ENCODE measurements around the gene TSBP1.

The TSBP1 gene

GRCh38 chr6:32371803-32372202 lies at the start of gene TSBP1:
TSS of gene TSBP1 (minus strand) at chr6:32371903. CDS start at chr6:32371706, 197 bp downstream.
- DNase-seq: no peak
- Histone ChIP-seq H3K4me3 (ENCODE audit: low read length) (no peak within 1 kb of the TSS), H3K9ac (ENCODE audit: low read length) (no peak within 1 kb of the TSS), H3K36me3 (replicated peaks; ENCODE audit: insufficient read depth, low read length) (no peaks in the 10 kb centered on the region), H3K4me1 (ENCODE audit: low read length) (no peaks in the 10 kb centered on the region), H2AFZ (ENCODE audit: low read length) (no peak within 1 kb of the TSS), H3K9me2 (replicated peaks; ENCODE audit: insufficient read depth, low read length) (no peaks in the 10 kb centered on the region), H3K27me3 (replicated peaks; ENCODE audit: insufficient read depth, low read length) (no peaks in the 10 kb centered on the region), H3K4me2 (ENCODE audit: low read depth, low read length) (no peak within 1 kb of the TSS), H4K20me1 (ENCODE audit: insufficient read depth, low read length) (no peaks in the 10 kb centered on the region), H3F3A (ENCODE audit: insufficient read depth, low read length) (no peaks in the 10 kb centered on the region), H3K27ac (ENCODE audit: low read length) (no peak within 1 kb of the TSS), H3K79me2 (ENCODE audit: low read length) (no peaks in the 10 kb centered on the region), H3K9me3 (replicated peaks; ENCODE audit: insufficient read depth, low read length) (no peaks in the 10 kb centered on the region)
- no peak for TF ChIP-seq EZH2phosphoT487 (IDR thresholded peaks at IDR 0.05; ENCODE audit: low read length)
- no peak for TF ChIP-seq EZH2 (optimal IDR thresholded peaks at IDR 0.05; ENCODE audit: low read depth, low read length)
- no peak for TF ChIP-seq CTCF (IDR thresholded peaks at IDR 0.05; ENCODE audit: low read length)

GRCh38 chr6:32416036-32416435 lies 44.3 kb upstream of the TSBP1 start:
- Histone ChIP-seq H3K79me2 (ENCODE audit: low read length) (no peaks in the 10 kb centered on the region), H3K27ac (ENCODE audit: low read length) (no peak overlapping the region), H3K4me3 (ENCODE audit: low read length) (no peak overlapping the region), H3K36me3 (replicated peaks; ENCODE audit: insufficient read depth, low read length) (no peaks in the 10 kb centered on the region), H3K9me3 (replicated peaks; ENCODE audit: insufficient read depth, low read length) (no peaks in the 10 kb centered on the region), H4K20me1 (ENCODE audit: insufficient read depth, low read length) (no peaks in the 10 kb centered on the region), H2AFZ (ENCODE audit: low read length) (no peak overlapping the region), H3K9ac (ENCODE audit: low read length) (no peak overlapping the region), H3K4me2 (ENCODE audit: low read depth, low read length) (peak overlapping the region; percentile 59; the same call in 1 of the 2 replicates), H3F3A (ENCODE audit: insufficient read depth, low read length) (no peaks in the 10 kb centered on the region), H3K4me1 (ENCODE audit: low read length) (no peaks in the 10 kb centered on the region), H3K27me3 (replicated peaks; ENCODE audit: insufficient read depth, low read length) (peaks cover 15% of the 10 kb centered on the region), H3K9me2 (replicated peaks; ENCODE audit: insufficient read depth, low read length) (no peaks in the 10 kb centered on the region)
- TF ChIP-seq EZH2 (optimal IDR thresholded peaks at IDR 0.05; ENCODE audit: low read depth, low read length) (no peak), EZH2phosphoT487 (IDR thresholded peaks at IDR 0.05; ENCODE audit: low read length) (no peak), CTCF (IDR thresholded peaks at IDR 0.05; ENCODE audit: low read length) (no peak)
- no peak for DNase-seq

- Histone ChIP-seq H3K36me3 (replicated peaks; ENCODE audit: insufficient read depth, low read length) (no peaks in the 10 kb centered on the region), H3K79me2 (ENCODE audit: low read length) (no peaks in the 10 kb centered on the region), H3K9ac (ENCODE audit: low read length) (no peak overlapping the region), H3F3A (ENCODE audit: insufficient read depth, low read length) (no peaks in the 10 kb centered on the region), H4K20me1 (ENCODE audit: insufficient read depth, low read length) (no peaks in the 10 kb centered on the region), H3K4me2 (ENCODE audit: low read depth, low read length) (peak overlapping the region; percentile 59; the same call in 1 of the 2 replicates), H3K9me3 (replicated peaks; ENCODE audit: insufficient read depth, low read length) (no peaks in the 10 kb centered on the region), H3K9me2 (replicated peaks; ENCODE audit: insufficient read depth, low read length) (no peaks in the 10 kb centered on the region), H3K4me3 (ENCODE audit: low read length) (peak overlapping the region; percentile 14; the same call in 1 of the 2 replicates), H3K27ac (ENCODE audit: low read length) (no peak overlapping the region), H3K27me3 (replicated peaks; ENCODE audit: insufficient read depth, low read length) (peaks cover 15% of the 10 kb centered on the region), H3K4me1 (ENCODE audit: low read length) (no peaks in the 10 kb centered on the region), H2AFZ (ENCODE audit: low read length) (peak overlapping the region; percentile 46; the same call in 1 of the 2 replicates)
- DNase-seq: peak; percentile 71
- TF ChIP-seq CTCF (IDR thresholded peaks at IDR 0.05; ENCODE audit: low read length): peak; percentile 99
- no peak for TF ChIP-seq EZH2phosphoT487 (IDR thresholded peaks at IDR 0.05; ENCODE audit: low read length)
- TF ChIP-seq EZH2 (optimal IDR thresholded peaks at IDR 0.05; ENCODE audit: low read depth, low read length): no peak
Measured at GRCh38 chr6:32415521-32416019, 43.9 kb upstream of the TSBP1 start.
